LNCAP (cell line): ENCODE data around the gene CLPSL2.

Experiments
- CTCF ChIP-seq: fragments of 450-650 bp; IDR thresholded peaks from 2 replicates; pipeline ENCODE4 v1.5.1; 2017; ENCODE audit warnings: mild to moderate bottlenecking

Gene CLPSL2

GRCh38 chr6:35809809-35810208, 33.4 kb downstream of the CLPSL2 start:
- TF ChIP-seq CTCF: no peak

GRCh38 chr6:35810971-35811698, 34.7 kb downstream of the CLPSL2 start:
- no peak for TF ChIP-seq CTCF

GRCh38 chr6:35811699-35811995, 35.2 kb downstream of the CLPSL2 start:
- no peak for TF ChIP-seq CTCF

GRCh38 chr6:35817515-35817914, 41.1 kb downstream of the CLPSL2 start:
- TF ChIP-seq CTCF: no peak

- no peak for TF ChIP-seq CTCF
Measured at GRCh38 chr6:35823601-35824000, 47.2 kb downstream of the CLPSL2 start.

GRCh38 chr6:35824552-35825192, 48.3 kb downstream of the CLPSL2 start:
- TF ChIP-seq CTCF: no peak
